Fibroblast of skin of left biceps (primary cell): Measurements from ENCODE around the gene AJUBA.
"Not testable (repeated sequence)": the region's sequence is repeated elsewhere in the genome, so short reads cannot be mapped to it uniquely, and the experiment has no call there.

Experiments
- DNase-seq, 2 experiments: peaks; one replicate each; pipeline ENCODE4 v3.0.0-alpha.2; 2013; ENCODE audit warnings: low read depth in 2 of 2

The AJUBA gene

DNA sequence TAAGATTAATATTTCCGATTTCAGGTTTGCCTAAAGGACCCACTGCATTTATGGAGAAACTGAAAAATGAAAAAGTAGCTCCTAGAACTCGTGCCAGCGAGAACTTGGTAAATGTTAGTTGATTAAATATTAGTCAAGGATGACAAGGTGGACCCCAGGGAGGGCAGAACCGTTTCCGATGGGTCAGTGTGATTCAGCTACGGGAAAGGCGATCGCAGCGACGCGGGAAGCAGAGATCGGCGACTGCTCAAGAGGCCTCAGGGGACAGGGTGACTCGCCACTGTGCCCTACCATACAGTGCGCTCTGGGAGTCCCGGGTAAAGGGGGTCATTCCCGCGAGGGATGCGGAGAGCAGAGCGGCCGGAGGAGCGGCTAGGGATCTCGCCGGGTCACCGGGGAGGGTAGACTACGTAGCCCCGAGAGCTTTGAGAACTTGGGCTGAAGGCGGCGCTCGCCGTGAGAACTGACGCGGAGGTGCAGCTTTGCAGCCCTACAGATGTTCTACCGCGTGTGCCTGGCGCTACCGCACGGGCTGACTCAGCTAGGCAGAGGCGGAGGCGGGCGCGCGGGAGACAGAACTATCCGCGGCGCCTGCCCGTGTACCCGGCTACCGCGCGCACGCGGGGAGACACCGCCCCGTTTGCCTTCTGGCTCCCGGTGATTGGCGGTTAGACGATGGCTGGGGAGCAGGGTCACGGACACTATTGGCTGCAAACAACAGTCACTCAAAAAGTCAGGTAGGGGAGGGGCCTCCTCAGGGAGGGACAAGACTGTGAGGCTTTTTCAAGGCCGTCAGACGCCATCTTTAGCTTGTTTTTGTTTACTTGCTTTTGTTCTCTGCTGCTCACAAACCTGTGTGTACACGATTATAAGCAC is 24.4 kb upstream of the AJUBA start:
- DNase-seq, result peak; percentile 94 to 95

DNA sequence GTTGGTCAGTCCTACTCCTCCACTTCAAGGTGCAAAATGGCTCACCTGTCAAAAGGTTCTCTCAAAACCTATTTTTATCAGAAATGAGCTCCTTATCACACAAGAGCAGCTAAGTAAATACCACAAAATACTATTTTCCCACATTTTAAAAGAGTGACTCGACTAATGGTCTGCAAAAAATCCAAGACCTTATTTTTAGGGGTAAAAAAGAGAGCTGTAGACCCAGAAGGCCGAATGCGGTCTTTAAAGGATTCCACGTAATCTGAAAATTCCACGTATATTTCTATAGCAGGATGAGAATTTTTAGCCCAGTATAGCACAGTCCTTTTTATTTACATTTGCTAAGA is 23.8 kb upstream of the AJUBA start:
- no peak for DNase-seq

DNA sequence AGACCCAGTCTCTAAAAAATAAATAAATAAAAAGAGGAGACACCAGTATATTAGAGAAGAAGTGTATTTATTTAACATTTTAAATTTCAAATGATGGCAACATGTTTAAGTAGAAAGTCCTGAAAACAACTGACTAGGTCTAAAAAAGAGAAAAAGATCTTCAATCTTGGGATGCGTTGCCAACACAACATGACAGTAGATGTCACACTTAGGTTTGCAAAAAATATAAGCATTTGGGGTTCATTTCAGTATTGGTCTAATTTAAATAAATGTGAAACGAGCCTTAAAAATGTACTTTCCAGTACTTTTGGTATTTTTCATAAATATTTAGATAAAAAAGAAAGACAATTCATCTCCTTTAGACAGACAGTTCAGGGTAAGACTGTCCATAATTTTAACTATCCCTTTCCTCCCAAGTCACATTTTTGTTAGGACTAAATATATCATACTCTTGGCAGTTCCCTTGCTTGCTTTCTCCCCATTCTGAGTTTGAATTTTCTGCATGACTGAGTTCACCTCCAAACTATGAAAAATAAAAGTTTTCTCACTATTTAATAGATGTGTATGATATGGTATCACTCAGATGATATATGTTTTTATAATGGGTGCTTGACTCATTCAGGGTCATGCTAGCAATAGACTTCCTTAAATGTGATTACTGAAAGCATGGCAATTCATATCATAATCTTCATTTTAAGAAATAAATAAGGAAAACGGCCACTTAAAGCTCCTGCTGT is 23.3 kb upstream of the AJUBA start:
- DNase-seq, result no peak

DNA sequence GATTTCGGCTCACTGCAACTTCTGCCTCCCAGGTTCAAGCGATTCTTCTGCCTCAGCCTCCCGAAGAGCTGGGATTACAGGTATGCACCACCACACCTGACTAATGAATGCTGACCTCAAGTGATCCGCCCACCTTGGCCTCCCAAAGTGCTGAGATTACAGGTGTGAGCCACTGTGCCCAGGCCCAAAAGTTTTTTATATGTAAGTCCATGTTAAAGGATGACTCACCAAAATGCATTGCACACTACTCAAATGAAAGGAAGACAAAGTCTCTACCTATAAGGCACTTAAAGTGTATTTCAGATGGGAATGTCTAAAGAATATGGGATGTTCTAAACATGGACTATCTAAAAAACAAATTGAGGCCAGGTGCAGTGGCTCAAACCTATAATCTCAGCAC is 21.9 kb upstream of the AJUBA start:
- not testable (repeated sequence) for DNase-seq

- no peak for DNase-seq
These were observed 20.2 kb upstream of the AJUBA start for GRCh38 chr14:23002592-23002991.

DNA sequence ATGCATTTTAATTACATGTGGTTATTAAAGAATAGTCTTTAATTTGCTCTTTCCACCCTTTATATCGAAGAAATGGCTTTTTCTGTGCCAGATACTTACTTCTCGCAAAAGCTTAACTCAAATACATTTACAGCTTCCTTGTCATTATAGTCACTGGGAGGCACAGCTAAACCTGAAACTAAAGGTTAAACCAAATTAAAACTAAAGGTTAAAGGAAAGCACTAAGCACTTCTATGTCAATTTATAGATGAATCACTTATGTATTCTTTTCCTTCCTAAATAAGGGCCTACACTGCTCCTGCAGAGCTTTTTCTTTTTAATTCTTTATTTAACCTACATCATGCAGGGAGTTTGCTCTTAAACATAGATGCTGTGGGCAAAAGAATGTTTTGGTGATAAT is 18.5 kb upstream of the AJUBA start:
- no peak for DNase-seq

DNA sequence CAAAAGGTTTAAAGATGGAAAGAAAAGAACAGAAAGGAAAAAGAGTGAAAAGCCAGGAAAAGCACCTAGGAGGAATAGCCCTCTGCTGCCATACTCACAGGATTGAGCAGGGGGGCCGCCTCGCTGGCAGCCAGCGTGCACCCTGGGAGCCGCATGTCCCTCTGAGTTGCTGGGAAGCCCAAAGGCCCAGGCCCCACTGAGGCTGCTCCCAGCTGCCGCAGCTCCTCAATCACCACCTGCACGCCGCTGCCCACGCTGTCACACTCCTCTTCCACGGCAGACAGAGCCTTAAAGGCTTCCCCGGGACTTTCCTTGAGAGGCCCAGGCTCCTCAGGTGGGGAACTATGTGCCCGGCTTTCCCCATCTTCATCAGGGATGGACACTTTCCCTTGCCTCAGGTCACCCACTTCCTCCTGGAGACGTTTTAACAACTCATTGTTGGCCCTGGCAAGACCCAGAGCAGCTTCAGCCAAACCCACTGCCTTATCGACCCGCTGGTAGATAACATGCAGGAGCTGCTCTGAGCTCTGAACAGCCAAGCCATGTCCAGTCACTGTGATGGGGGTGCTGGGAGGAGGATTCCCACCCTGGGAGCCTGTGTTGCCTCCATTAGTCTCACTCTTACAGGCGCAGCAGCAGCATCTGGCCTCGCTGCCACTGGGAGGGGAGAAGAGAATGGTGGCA is 16.1 kb upstream of the AJUBA start:
- DNase-seq, result no peak

DNA sequence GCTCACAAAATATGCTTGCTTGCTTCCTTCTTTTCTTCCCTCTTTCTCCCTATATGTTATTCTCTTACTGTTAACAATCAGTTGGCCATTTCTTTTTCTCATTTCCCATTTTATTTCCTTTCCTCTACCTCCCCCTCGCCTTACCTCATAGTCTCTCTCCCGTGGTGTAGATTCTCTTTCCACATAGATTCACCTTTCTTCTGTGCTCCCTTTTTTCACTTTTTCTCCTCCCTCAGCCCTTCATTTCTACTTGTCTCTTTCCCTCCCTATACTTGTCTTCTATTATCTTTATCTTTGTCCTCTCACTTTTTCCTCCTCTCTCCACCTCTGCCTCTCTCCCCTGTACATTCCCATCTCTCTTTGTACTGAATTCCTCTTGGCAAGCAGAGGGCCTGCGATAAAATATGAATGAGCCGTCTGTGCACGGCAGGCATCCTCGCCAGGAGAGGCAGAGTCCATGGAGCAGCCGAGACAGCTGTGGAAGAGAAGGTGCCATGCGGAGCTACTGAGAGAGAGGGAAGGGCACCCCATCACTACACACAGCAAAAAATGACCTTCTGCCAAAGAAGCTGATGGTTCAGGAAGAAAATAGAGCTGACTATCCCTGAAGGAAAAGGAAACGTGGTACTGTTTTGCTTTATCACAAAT is 15.4 kb upstream of the AJUBA start:
- no peak for DNase-seq

- no peak for DNase-seq
These were observed 14.7 kb upstream of the AJUBA start for GRCh38 chr14:22996768-22997654.

GRCh38 chr14:22995889-22996625 is 13.7 kb upstream of the AJUBA start:
- DNase-seq, result no peak

GRCh38 chr14:22994762-22995275 is 12.5 kb upstream of the AJUBA start:
- DNase-seq, result peak; percentile 31 to 34

GRCh38 chr14:22993517-22993916 is 11.2 kb upstream of the AJUBA start:
- no peak for DNase-seq

DNA sequence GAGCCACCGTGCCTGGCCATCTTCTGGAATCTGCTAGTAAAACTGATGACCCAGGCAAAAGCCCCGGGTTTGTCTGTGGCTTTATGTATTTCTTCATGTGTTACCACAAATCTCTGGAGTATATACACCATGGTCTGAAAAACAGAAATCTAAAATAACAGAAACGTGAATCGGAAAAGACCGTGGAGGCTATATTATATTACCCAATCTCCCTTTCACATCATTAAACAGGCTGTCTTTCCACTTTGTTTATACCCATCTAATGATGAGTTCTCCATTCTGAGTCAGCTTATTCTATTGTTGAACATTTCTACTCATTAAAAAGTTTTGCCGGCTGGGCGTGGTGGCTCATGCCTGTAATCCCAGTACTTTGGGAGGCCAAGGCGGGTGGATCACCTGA is 9.5 kb upstream of the AJUBA start:
- DNase-seq, result no peak

- DNase-seq, result no peak
These were observed 4.9 kb upstream of the AJUBA start for GRCh38 chr14:22987291-22987690.

GRCh38 chr14:22986508-22987054 is 4.2 kb upstream of the AJUBA start:
- DNase-seq, result peak; percentile 49 to 53

DNA sequence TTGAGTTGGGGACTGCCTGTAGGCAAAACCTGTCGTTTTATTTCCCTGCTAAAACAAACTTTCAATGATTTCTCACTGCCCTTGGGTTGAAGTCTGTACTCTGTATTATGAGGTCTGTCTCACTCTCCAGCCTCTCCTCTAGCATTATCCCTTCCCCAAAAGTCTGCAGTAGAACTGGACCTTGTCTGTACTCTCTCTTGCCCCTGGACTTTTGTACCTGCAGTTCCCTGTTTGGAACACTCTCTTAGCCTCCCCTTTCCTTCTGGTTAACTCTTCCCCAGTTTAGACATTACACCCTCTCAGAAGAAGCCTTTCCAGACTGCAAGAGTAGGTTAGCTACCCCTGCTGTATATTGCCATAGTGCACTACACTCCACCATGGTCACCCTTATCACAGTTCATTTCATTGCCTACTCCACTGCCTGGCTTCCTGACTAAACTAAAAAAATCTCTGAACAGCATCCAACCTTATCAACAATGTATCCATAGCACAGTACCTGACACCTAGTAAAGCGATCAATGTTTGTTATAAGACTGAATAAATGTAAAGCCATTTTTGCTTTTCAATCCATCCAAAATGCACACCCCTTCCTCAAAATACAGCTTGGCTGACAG is 3.6 kb upstream of the AJUBA start:
- DNase-seq, result no peak

GRCh38 chr14:22984959-22985658 is 2.8 kb upstream of the AJUBA start:
- DNase-seq, result no peak

DNA sequence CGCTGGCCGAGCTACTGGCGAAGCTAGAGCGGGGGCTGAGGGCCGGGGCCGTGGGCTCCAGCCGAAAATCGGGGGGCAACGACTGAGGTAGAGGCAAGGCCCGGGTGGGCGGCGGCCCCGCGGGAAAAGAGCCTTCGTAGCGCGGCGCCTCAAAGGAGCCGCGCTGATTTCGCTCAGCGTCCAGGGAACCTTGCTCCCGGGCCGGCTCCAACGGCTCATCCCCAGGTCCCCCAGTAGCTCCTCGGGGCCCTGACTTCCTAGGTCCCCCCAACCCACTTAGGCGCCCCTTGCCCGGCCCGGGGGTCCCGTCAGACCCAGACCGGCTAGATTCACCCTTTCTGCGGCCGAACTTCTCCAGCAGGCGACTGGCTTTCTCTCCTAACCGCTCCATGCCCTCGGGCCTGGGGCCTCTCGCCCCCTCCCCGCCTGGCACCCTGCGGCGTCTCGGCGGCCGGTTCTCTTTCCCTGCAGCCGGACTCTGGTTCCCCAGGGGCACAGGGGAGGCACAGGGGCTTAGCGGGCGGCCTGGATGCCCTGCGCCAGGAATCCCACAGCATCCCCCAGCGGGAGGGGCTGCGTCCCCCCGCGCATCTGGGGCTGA is 375 bp downstream of the AJUBA start:
- DNase-seq, result no peak
